Adrenal gland (tissue), 12 donors: ENCODE data around the gene MDK. TPM values are rescaled to one million over a fixed set of nuclear protein-coding genes. Genes with fewer than 3 reads are reported as not detected.
"Not testable (repeated sequence)": the region's sequence is repeated elsewhere in the genome, so short reads cannot be mapped to it uniquely, and the experiment has no call there.

Experiments used
- DNase-seq, 7 donors: peaks; one replicate each; pipeline ENCODE4 v3.0.0-alpha.2; 2019 to 2020
- H3K27ac ChIP-seq, 5 donors: fragments of 200-600 bp; sonication (generic) in 4 of 5; 1 replicate in 3 of 5; 2 replicates in 2 of 5; pipeline versions ENCODE4 v1.5.1 to v1.8.0; 2016 to 2020; ENCODE audit warnings: mild to moderate bottlenecking in 1 of 5
- H3K27me3 ChIP-seq: fragments of 200-600 bp; 2 replicates; pipeline ENCODE4 v1.8.0; 2021
- H3K36me3 ChIP-seq, 2 donors: fragments of 200-600 bp; replicated peaks in 1 of 2; 1 replicate in 1 of 2; 2 replicates in 1 of 2; pipeline versions ENCODE4 v1.5.1 to v1.8.0; 2018 to 2022
- H3K4me1 ChIP-seq, 2 donors: fragments of 200-600 bp; replicated peaks in 1 of 2; 1 replicate in 1 of 2; 2 replicates in 1 of 2; pipeline versions ENCODE4 v1.5.1 to v1.8.0; 2018 to 2021
- H3K4me3 ChIP-seq, 4 donors: fragments of 200-600 bp; sonication (generic) in 3 of 4; one replicate each; pipeline ENCODE4 v1.5.1; 2016 to 2018
- H3K9me3 ChIP-seq, 3 donors: fragments of 200-600 bp; sonication (generic) in 1 of 3; replicated peaks in 1 of 3; 1 replicate in 2 of 3; 2 replicates in 1 of 3; pipeline versions ENCODE4 v1.5.1 to v1.8.0; 2016 to 2021
- CTCF ChIP-seq, 6 experiments: fragments of 450-650 bp in 4 of 6; fragments of 200-600 bp in 2 of 6; sonication (generic) in 1 of 6; IDR thresholded peaks; 1 replicate in 5 of 6; 2 replicates in 1 of 6; pipeline versions ENCODE4 v1.5.1 to v1.8.0; 2016 to 2021; ENCODE audit warnings: antibody characterized with exemption in 6 of 6, mild to moderate bottlenecking in 2 of 6, moderate library complexity in 1 of 6
- POLR2A ChIP-seq, 2 donors: fragments of 450-650 bp; IDR thresholded peaks; one replicate each; pipeline ENCODE4 v1.6.1; 2017; ENCODE audit warnings: antibody characterized with exemption in 2 of 2, mild to moderate bottlenecking in 2 of 2, moderate library complexity in 1 of 2
- WGBS, 4 donors: extraction: QIAGEN DNeasy Blood & Tissue Kit in 2 of 4; methylation state at CpG; one replicate each; pipeline versions ENCODE4 v1.1.5 to v1.1.7; 2013 to 2017; 5-methylcytosine and 5-hydroxymethylcytosine counted together
- intact Hi-C, 2 donors: fragments of 100-400 bp; cut with DNase I; formaldehyde crosslinking; loops; one replicate each; pipeline versions ENCODE4 v1.14.1 to v1.15.0; 2022 to 2023
- polyA plus RNA-seq, 3 donors: library from polyadenylated mRNA; stranded (reverse); fragments of 200-250 nt in 2 of 3; fragments of 350-450 nt in 1 of 3; fragmentation: Illumina TruSeq in 1 of 3; extraction: RNeasy Lipid Tissue Mini Kit (QIAGEN cat#74804) in 1 of 3; gene quantifications; one replicate each; pipeline ENCODE4 v1.2.3, GENCODE V29; 2013 to 2014
- total RNA-seq, 9 donors: library from RNA; depleted of rRNA in 4 of 9; stranded (reverse); fragments of >200 nt in 4 of 9; fragments of 120-200 nt in 1 of 9; fragmentation: NEBNext Ultra II Directional in 1 of 9; extraction: Animal tissue kit (Norgen Biotek cat#: 25700) in 1 of 9; gene quantifications; one replicate each; pipeline versions ENCODE4 v1.1.0 to v1.2.4, GENCODE V29; 2013 to 2023
- donor health status: healthy with polysubstance abuse.
- donor health status: Bipolar disorder and iron deficiency.
- donor health status: DM: yes; HTN: yes; CAD: no.
- donor health status: DM: no; HTN: no; CAD: no.
- donor health status: DM: no; HTN: no; CAD: no.
- donor health status: DM: yes; HTN: yes; CAD: no.

MDK gene
- total and polyA plus RNA-seq, 12 donors = 73.4 to 635 (median 128) TPM

- Histone ChIP-seq H3K27me3 (no peaks in the 10 kb centered on the region), H3K27ac (peak overlapping the region in 1 of 5 donors; percentile 17), H3K4me3 (no peak overlapping the region), H3K9me3 (no peaks in the 10 kb centered on the region), H3K4me1 (peaks cover 9 to 15% of the 10 kb centered on the region in 2 donors), H3K36me3 (peaks cover 0 to 28% of the 10 kb centered on the region in 2 donors)
- WGBS, 4 donors = 79 to 85% (median 81%) methylated on average over 5 to 20 of the region's 20 CpGs
- peak in 1 of 7 donors; percentile 8 for DNase-seq
- intact Hi-C loops = no loop called here
- TF ChIP-seq POLR2A (IDR thresholded peaks at IDR 0.05) (no peak), CTCF (IDR thresholded peaks at IDR 0.05) (no peak)
Observed at GRCh38 chr11:46378811-46379481, 2.5 kb upstream of the MDK start.

- Histone ChIP-seq H3K36me3 (peaks cover 0 to 21% of the 10 kb centered on the region in 2 donors), H3K4me1 (peaks cover 9 to 15% of the 10 kb centered on the region in 2 donors), H3K27ac (peak overlapping the region in 2 of 5 donors; percentile 67 to 77)
- H3K9me3 ChIP-seq, H3K27me3 ChIP-seq, H3K4me3 ChIP-seq: not testable (repeated sequence)
- intact Hi-C loops = loop anchor here in 1 of 2 donors (10.0 kb wide), 1 partner anchor 225 kb away; no protein-coding TSS in a partner anchor
- WGBS, 4 donors = 72 to 100% (median 79%) methylated on average over 2 to 33 of the region's 36 CpGs
- DNase-seq = peak in 1 of 7 donors; percentile 17
Observed at GRCh38 chr11:46379482-46380293, 1.8 kb upstream of the MDK start.

GRCh38 chr11:46380340-46381047, 975 bp upstream of the MDK start:
- Histone ChIP-seq H3K4me3 (peak overlapping the region; percentile 16 to 83 (median 58)), H3K9me3 (no peaks in the 10 kb centered on the region), H3K27me3 (no peaks in the 10 kb centered on the region), H3K27ac (peak overlapping the region in 4 of 5 donors; percentile 39 to 77 (median 68)), H3K4me1 (peaks cover 9 to 15% of the 10 kb centered on the region in 2 donors), H3K36me3 (peaks cover 0 to 13% of the 10 kb centered on the region in 2 donors)
- intact Hi-C loops = loop anchor here in 1 of 2 donors (10.0 kb wide), 1 partner anchor 224 kb away; no protein-coding TSS in a partner anchor
- 0 to 1% (median 1%) methylated on average over 18 to 45 of the region's 45 CpGs for WGBS, 4 donors
- no peak for TF ChIP-seq CTCF (IDR thresholded peaks at IDR 0.05)
- no peak for TF ChIP-seq POLR2A (IDR thresholded peaks at IDR 0.05)
- DNase-seq = peak; percentile 68 to 86 (median 71)

- peak overlapping the region in 2 of 4 donors; percentile 68 to 83 for H3K4me3 ChIP-seq
- H3K27ac ChIP-seq = peak overlapping the region in 1 of 5 donors; percentile 77
- H3K4me1 ChIP-seq = peaks cover 9 to 15% of the 10 kb centered on the region in 2 donors
- H3K9me3 ChIP-seq = no peaks in the 10 kb centered on the region
- TF ChIP-seq POLR2A (IDR thresholded peaks at IDR 0.05) (no peak), CTCF (IDR thresholded peaks at IDR 0.05) (no peak)
- no peaks in the 10 kb centered on the region for H3K36me3 ChIP-seq
- no peaks in the 10 kb centered on the region for H3K27me3 ChIP-seq
- WGBS, 4 donors = 6 to 26% (median 12%) methylated on average over 13 to 66 of the region's 66 CpGs
- intact Hi-C loops = loop anchor here in 1 of 2 donors (10.0 kb wide), 1 partner anchor 223 kb away; no protein-coding TSS in a partner anchor
- peak in 3 of 7 donors; percentile 25 to 30 (median 29) for DNase-seq
Observed at GRCh38 chr11:46381819-46382645, 563 bp downstream of the MDK start.
